ENCODE results near the gene PNLIPRP2. TPM values are rescaled to one million over a fixed set of nuclear protein-coding genes. Genes with fewer than 3 reads are reported as not detected.

The PNLIPRP2 gene
- total and polyA plus RNA-seq, 7 donors = 0.01 to 0.91 (median 0.14) TPM; not detected in 3

DNA sequence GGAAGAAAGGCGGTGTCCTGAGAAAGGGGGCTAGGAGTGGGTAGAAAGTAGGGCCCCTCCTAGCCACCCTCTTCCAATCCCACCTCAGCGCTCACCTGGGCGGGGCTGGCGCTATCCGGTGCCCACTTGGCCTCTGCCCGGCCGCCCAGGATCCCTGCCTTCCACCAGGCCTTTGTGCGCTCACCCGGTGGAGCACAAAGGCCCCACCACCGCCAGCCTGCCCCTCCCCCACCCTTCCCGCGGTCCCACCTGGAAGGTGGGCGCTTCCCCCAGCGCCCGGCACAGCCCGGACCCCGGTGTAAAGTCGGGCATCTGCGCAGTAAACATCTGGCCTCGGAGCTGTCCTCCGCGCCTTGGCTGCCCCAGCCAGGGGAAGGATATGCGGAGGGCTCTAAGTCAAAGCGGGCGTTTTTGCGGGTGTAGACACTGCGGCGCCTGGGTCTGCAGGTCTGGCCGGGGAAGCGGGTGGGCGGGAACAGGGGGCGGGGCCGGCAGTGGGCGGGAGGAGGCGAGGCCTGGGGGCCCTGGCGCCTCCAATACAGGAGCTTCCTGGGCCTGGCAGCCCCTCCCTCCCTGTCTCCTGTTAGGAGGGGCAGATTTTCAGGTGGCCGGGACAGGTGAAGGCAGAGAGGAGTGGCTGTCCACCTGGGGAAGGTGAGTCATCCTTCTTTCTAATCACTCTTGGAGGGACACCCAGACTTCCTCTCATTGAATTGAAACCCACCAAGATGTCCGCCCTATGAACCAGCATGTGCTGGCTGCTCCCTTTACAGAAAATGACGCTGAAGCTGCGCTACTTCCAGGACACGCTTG lies 49.3 kb downstream of the PNLIPRP2 start:
- ATAC-seq = no peak
- peaks cover 0 to 8% (median 0%) of the 10 kb centered on the region in 3 donors for H3K27me3 ChIP-seq (ENCODE audit: insufficient read depth in 3 of 3, low read length in 2 of 3)
- no peak overlapping the region for H3K4me3 ChIP-seq
- H3K4me1 ChIP-seq = no peaks in the 10 kb centered on the region
- no peak overlapping the region for H3K27ac ChIP-seq
- TF ChIP-seq, protein P1, sequence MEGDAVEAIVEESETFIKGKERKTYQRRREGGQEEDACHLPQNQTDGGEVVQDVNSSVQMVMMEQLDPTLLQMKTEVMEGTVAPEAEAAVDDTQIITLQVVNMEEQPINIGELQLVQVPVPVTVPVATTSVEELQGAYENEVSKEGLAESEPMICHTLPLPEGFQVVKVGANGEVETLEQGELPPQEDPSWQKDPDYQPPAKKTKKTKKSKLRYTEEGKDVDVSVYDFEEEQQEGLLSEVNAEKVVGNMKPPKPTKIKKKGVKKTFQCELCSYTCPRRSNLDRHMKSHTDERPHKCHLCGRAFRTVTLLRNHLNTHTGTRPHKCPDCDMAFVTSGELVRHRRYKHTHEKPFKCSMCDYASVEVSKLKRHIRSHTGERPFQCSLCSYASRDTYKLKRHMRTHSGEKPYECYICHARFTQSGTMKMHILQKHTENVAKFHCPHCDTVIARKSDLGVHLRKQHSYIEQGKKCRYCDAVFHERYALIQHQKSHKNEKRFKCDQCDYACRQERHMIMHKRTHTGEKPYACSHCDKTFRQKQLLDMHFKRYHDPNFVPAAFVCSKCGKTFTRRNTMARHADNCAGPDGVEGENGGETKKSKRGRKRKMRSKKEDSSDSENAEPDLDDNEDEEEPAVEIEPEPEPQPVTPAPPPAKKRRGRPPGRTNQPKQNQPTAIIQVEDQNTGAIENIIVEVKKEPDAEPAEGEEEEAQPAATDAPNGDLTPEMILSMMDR (IDR thresholded peaks at IDR 0.05) = no peak
- H3K36me3 ChIP-seq (ENCODE audit: insufficient read depth in 1 of 2, low read depth in 1 of 2) = peaks cover 0 to 15% of the 10 kb centered on the region in 2 donors
- intact Hi-C loops (cut with DNase I) = no loop called here
- H3K9me3 ChIP-seq = no peaks in the 10 kb centered on the region
- WGBS, 3 donors = 16 to 23% (median 21%) methylated on average over 38 to 41 of the region's 41 CpGs
- DNase-seq = no peak

DNA sequence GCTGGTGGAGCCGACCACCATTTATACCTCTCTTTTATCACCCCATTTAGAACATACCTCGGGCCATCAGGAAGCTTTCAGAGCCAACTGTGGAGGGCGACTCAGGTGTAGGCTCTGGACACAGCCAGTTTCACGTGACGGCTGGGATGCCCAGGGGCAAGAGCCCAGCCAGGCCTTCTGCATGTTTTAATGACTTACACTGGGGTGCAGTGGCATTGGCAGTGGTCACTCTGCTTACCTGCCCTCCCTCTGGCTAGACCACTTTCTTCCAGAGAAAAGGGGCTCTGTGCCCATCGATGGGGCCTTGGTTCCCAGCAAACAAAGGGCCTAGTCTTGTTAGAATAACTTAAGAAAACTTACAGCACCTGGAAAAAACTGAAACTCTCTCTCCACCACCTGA lies 50.0 kb downstream of the PNLIPRP2 start:
- 86 to 89% (median 88%) methylated on average over 6 of the region's 6 CpGs for WGBS, 3 donors
- intact Hi-C loops (cut with DNase I) = no loop called here
- TF ChIP-seq, protein P1 (IDR thresholded peaks at IDR 0.05) = no peak

DNA sequence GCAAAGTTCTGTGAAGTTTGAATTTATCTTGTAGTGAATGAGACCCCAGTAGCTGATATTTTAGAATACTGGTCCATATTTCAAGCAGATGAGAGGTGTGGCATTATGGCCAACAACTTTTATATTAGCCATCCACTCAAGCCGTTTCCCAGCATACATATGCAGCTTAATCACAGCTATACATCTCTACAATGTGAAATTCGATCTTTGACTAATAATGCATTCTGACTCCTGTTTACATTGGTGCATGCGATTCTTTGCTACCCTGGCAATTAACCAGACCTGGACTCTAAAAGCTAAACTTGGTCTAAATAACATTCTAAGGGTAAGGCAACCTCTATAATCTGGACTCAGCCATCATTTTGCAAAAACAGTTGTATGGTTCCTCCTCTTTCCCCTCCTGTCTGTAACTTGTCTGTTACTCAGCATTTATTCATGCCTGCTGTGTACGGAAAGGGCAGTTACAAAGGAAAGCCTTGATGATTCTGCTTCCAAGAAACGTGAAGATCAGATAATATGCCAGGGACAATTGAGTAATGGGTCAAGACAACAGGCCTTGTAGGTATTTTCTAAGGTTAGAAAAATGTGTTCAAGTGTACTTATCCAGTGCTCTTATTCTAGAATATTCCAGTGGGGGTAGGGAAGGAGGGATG lies 50.6 kb downstream of the PNLIPRP2 start:
- TF ChIP-seq, protein P1 (IDR thresholded peaks at IDR 0.05) = no peak
- no peak for ATAC-seq
- intact Hi-C loops (cut with DNase I) = no loop called here

More for the DNA sequence above, 50.0 kb downstream of the PNLIPRP2 start:
- H3K27me3 ChIP-seq (ENCODE audit: insufficient read depth in 3 of 3, low read length in 2 of 3) = peaks cover 0 to 8% (median 0%) of the 10 kb centered on the region in 3 donors
- H3K4me1 ChIP-seq = no peaks in the 10 kb centered on the region
- no peak overlapping the region for H3K27ac ChIP-seq
- no peak overlapping the region for H3K4me3 ChIP-seq
- no peak for ATAC-seq
- DNase-seq = no peak
- H3K36me3 ChIP-seq (ENCODE audit: insufficient read depth in 1 of 2, low read depth in 1 of 2) = peaks cover 0 to 20% of the 10 kb centered on the region in 2 donors
- H3K9me3 ChIP-seq = no peaks in the 10 kb centered on the region

DNA sequence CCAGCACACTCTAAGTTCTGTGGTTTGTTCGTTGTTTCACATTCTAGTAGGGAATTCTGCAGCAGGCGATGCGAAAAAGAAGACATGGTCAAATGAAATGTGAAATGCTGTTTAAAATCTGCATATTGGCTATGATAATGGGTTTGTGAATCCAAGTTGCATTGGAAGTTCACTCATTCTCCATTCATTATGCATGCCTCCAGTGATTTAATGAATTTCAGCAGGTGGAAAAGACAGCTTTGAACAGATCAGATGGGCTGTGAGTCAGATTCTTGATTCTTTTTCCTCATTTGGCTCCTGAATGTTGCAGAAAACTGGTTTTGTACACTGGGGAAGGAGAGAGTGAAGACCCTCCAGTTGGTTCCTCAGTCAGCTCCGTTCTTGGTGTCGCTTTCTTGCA lies 52.1 kb downstream of the PNLIPRP2 start:
- peaks cover 0 to 8% (median 0%) of the 10 kb centered on the region in 3 donors for H3K27me3 ChIP-seq (ENCODE audit: insufficient read depth in 3 of 3, low read length in 2 of 3)
- intact Hi-C loops (cut with DNase I) = no loop called here
- no peak for DNase-seq
- 94 to 97% (median 95%) methylated on average over 5 of the region's 5 CpGs for WGBS, 3 donors
- H3K9me3 ChIP-seq = no peaks in the 10 kb centered on the region
- H3K4me1 ChIP-seq = no peaks in the 10 kb centered on the region
- peaks cover 0 to 41% of the 10 kb centered on the region in 2 donors for H3K36me3 ChIP-seq (ENCODE audit: insufficient read depth in 1 of 2, low read depth in 1 of 2)
- H3K27ac ChIP-seq = no peak overlapping the region
- TF ChIP-seq, protein P1 (IDR thresholded peaks at IDR 0.05) = no peak
- no peak overlapping the region for H3K4me3 ChIP-seq
- no peak for ATAC-seq

More for the DNA sequence above, 50.6 kb downstream of the PNLIPRP2 start:
- Histone ChIP-seq H3K4me1 (no peaks in the 10 kb centered on the region), H3K9me3 (no peaks in the 10 kb centered on the region), H3K4me3 (no peak overlapping the region), H3K27me3 (ENCODE audit: insufficient read depth in 3 of 3, low read length in 2 of 3) (peaks cover 0 to 8% (median 0%) of the 10 kb centered on the region in 3 donors), H3K27ac (no peak overlapping the region), H3K36me3 (ENCODE audit: insufficient read depth in 1 of 2, low read depth in 1 of 2) (peaks cover 0 to 26% of the 10 kb centered on the region in 2 donors)
- WGBS, 3 donors = 72 to 76% (median 72%) methylated on average over 5 of the region's 5 CpGs
- DNase-seq = no peak
